Type B pancreatic cell (in vitro differentiated cells): ENCODE data around the gene MGAT2. TPM values are rescaled to one million over a fixed set of nuclear protein-coding genes. Genes with fewer than 3 reads are reported as not detected.
"Not testable (repeated sequence)": the region's sequence is repeated elsewhere in the genome, so short reads cannot be mapped to it uniquely, and the experiment has no call there.

Experiments used
- DNase-seq: peaks from one replicate; pipeline ENCODE4 v3.0.0; 2021; ENCODE audit warnings: mixed read lengths; ENCODE audit not compliant: unreplicated experiment; ENCODE audit errors: extremely low spot score
- H3K27ac Mint-ChIP-seq: 2 replicates; pipeline ENCODE4 v1.8.0; 2021; ENCODE audit warnings: mild to moderate bottlenecking, mixed read lengths
- H3K27me3 Mint-ChIP-seq: 2 replicates; pipeline ENCODE4 v1.8.0; 2021; ENCODE audit warnings: mixed read lengths
- H3K36me3 Mint-ChIP-seq: 2 replicates; pipeline ENCODE4 v1.8.0; 2021; ENCODE audit warnings: mixed read lengths
- H3K4me1 Mint-ChIP-seq: one replicate; pipeline ENCODE4 v1.8.0; 2021; ENCODE audit warnings: mixed read lengths; ENCODE audit not compliant: unreplicated experiment
- H3K4me3 Mint-ChIP-seq: 2 replicates; pipeline ENCODE4 v1.8.0; 2021; ENCODE audit warnings: mild to moderate bottlenecking, mixed read lengths
- H3K9me3 Mint-ChIP-seq: 2 replicates; pipeline ENCODE4 v1.8.0; 2021; ENCODE audit warnings: mixed read lengths
- CTCF ChIP-seq: fragments of 200-600 bp; sonication (generic); conservative IDR thresholded peaks from 2 replicates; pipeline ENCODE4 v1.5.0; 2021; ENCODE audit warnings: antibody characterized with exemption, mild to moderate bottlenecking
- total RNA-seq: library from RNA; stranded (reverse); gene quantifications from 2 replicates; pipeline ENCODE4 v1.2.1, GENCODE V29; 2021; ENCODE audit warnings: low replicate concordance

MGAT2 gene
- total RNA-seq, 1 donor from 2014 or later, result 27.0 TPM

GRCh38 chr14:49654511-49654910, 33.9 kb downstream of the MGAT2 start:
- Mint-ChIP-seq H3K27me3 (no peaks in the 10 kb centered on the region), H3K4me1 (no peaks in the 10 kb centered on the region), H3K9me3 (no peaks in the 10 kb centered on the region), H3K27ac (no peak overlapping the region), H3K36me3 (peaks cover 4% of the 10 kb centered on the region), H3K4me3 (no peak overlapping the region)
- TF ChIP-seq CTCF, result no peak
- DNase-seq, result no peak

DNA sequence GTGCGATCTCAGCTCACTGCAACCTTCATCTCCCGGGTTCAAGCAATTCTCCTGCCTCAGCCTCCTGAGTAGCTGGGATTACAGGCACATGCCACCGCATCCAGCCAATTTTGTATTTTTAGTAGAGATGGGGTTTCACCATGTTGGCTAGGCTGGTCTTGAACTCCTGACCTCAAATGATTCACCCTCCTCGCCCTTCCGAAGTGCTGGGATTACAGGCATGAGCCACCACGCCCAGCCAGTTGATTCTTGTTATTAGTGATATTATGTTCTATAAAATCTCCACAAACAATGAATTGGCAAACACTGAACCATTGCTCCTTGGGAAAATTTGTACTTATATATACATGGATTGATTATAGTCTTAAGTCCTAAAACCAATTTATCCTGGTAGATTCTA, 36.9 kb downstream of the MGAT2 start:
- not testable (repeated sequence) for H3K27ac Mint-ChIP-seq, DNase-seq, H3K36me3 Mint-ChIP-seq, H3K9me3 Mint-ChIP-seq, H3K27me3 Mint-ChIP-seq, H3K4me1 Mint-ChIP-seq, H3K4me3 Mint-ChIP-seq

DNA sequence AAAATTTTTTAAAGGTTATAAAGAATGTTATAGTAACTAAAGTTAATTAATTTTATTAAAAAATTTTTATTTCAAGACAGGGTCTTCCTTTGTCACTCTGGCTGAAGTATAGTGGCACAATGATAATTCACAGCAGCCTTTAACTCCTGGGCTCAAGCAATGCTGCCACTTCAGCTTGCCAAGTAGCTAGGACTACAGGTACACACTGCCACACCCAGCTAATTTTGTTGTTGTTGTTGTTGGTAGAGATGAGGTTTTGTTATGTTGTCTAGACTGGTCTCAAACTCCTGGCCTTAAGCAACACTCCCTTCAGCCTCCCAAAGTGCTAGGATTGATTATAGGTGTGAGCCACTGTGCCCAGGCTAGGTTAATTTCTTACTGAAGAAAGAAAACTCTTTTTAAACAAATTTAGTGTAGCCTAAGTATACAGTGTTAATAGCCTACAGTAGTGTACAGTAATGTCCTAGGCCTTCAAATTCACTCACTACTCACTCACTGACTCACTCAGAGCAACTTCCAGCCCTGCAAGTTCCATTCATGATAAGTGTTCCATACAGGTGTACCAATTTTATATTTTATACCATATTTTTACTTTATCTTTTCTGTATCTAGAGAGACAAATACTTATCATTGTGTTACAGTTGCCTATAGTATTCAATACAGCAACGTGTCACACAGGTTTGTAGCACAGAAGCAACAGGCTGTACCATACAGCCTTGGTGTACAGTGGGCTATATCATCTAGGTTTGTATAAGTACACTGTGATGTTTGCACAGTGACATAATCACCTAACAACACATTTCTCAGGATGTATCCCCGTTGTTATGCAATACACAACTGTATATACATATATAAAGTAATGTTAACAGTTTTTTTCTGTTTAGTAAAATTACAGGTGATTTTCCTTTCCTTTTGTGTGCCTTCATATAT, 39.2 kb downstream of the MGAT2 start:
- Mint-ChIP-seq H3K4me3 (no peak overlapping the region), H3K27ac (no peak overlapping the region), H3K4me1 (no peaks in the 10 kb centered on the region), H3K9me3 (no peaks in the 10 kb centered on the region), H3K36me3 (no peaks in the 10 kb centered on the region), H3K27me3 (no peaks in the 10 kb centered on the region)
- no peak for DNase-seq
- TF ChIP-seq CTCF, result no peak

- Mint-ChIP-seq H3K4me1 (no peaks in the 10 kb centered on the region), H3K4me3 (no peak overlapping the region), H3K27me3 (no peaks in the 10 kb centered on the region), H3K9me3 (no peaks in the 10 kb centered on the region), H3K36me3 (peaks cover 17% of the 10 kb centered on the region), H3K27ac (no peak overlapping the region)
- no peak for TF ChIP-seq CTCF
- no peak for DNase-seq
These were observed 49.9 kb downstream of the MGAT2 start for GRCh38 chr14:49670475-49670874.

Other genes with a start within 250 kb of the MGAT2 start
- gene RPS29, start 34.4 kb upstream of the MGAT2 start, total RNA-seq, result 1,493 and 1,875 TPM in 2 replicates
- 12.5 and 20.1 TPM in 2 replicates for gene LRR1, start 21.9 kb upstream of the MGAT2 start, total RNA-seq
- gene RPL36AL, start 173 bp upstream of the MGAT2 start, total RNA-seq, result 134 and 156 TPM in 2 replicates
- gene DNAAF2, start 14.4 kb downstream of the MGAT2 start, total RNA-seq, result 14.8 and 16.5 TPM in 2 replicates
- 6.1 and 16.6 TPM in 2 replicates for gene POLE2, start 67.4 kb downstream of the MGAT2 start, total RNA-seq
- gene KLHDC1, start 72.3 kb downstream of the MGAT2 start, total RNA-seq, result 1.7 and 3.5 TPM in 2 replicates
- 59.2 and 60.0 TPM in 2 replicates for gene KLHDC2, start 147.4 kb downstream of the MGAT2 start, total RNA-seq
- gene NEMF, start 232.0 kb downstream of the MGAT2 start, total RNA-seq, result 87.9 and 104 TPM in 2 replicates